ENCODE data around the gene DCLRE1B.

The DCLRE1B gene

DNA sequence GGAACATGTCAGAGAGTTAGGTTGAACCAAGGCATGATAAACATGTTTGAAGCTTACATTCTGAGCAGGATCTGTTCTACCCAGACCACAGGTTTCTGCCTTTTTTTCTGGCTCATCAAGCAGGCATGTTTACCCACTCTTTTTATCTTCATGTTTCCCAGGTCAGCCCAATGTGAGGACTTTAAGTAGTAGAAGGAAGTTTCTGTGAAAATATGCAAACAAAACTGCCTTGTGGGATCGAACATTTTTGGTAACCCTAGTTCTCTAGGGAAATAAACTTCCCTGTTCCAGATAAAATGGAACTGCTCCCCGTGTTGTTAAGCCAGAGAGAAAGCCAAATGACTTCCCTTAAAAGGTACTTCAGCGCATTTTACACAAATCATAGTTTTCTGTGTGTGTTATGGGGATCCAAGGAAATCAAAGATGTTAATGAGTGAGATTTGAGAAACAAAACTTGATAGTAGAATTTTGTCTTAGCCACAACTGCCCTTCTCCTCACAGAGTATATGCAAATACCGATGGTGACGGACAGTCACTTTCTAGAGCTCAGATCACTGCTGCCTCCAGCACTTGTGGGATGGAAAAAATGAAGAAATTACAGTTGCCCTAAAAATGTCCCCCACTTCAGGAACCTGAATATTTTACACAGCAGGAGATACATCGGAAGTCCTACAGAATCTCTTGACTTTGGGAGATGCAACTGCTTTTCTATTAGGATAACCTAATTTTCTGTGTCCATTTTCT is 23.2 kb downstream of the DCLRE1B start:
- no peak for DNase-seq (ENCODE audit: low read depth)

DNA sequence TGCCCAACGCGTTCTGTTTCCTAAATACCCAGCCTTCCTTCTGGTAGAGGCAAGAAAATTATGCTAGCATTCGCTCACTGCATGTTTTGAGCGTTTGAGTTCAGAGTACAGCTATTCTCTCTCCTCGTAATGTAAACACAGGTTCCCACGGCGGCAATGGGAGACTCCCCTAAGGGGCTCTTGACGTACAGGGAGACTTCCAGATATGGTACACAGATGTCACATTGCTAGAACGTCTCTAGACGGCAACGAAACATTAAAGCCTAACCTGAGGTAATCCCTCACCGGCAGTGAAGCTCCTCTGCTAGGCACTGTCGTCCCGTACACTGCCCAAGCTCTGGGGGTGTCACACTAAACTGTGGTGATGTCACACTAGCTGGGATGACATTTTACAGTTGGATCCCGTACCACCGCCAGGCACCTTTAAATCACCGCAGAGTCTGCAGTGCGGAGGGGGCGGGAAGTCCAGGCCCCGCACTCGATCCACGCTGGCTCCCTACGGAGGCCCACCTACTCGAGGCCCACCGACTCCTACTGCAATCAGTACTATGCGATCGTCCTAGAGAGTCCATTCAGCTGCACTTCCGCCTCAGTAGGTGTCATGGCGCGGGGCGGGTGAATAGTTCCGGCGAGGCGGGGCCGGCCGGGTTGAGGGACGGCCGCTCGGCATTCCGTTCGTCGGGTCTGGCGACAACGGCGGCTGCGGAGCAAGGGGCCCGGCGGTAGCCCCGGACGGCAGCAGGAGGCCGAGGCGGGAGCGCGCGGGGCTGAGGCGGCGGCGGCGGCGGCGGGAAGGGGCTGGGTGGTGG is 24.0 kb downstream of the DCLRE1B start, which contains the start of gene HIPK1:
HIPK1 (plus strand) TSS at position 384 of the 809 bp plus-strand sequence.
- peak; percentile 91 for DNase-seq (ENCODE audit: low read depth)

DNA sequence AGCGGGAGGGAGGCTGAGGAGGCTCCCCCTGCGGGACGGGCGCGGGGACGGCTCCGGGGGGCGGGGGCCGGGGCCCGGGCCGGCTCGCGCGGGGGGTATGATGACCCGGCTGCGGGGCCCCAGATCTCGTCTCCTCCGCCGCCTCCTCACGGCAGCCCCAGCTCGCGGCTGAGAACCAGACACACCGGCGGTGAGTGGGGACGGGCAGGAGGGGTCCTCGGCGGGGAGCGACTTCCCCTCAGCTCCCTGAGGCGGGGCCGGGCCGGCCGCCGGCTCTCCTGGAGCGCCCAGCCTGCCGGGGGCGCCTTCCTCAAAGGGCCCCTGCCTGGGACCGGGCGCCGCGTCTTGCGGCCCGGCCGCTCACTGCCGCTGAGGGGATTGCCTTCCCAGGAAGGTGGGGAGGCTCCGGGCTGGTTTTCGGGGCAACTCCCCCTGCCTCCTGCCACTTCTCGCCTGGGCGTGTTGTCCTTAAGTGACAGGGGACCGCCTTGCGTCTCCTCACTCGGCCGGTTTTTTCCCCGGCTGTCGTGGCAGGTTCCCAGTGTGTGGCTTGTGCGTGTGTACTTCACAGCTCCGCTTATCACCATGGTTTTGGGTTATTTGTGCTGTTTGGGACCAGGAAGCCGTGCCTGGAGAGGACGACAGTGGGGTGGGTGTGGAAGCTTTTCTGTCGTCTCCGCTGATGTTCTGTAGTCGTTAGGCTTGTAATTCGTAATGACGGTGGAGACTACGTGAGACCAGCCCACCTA is 24.8 kb downstream of the DCLRE1B start:
- DNase-seq (ENCODE audit: low read depth): peak; percentile 46

DNA sequence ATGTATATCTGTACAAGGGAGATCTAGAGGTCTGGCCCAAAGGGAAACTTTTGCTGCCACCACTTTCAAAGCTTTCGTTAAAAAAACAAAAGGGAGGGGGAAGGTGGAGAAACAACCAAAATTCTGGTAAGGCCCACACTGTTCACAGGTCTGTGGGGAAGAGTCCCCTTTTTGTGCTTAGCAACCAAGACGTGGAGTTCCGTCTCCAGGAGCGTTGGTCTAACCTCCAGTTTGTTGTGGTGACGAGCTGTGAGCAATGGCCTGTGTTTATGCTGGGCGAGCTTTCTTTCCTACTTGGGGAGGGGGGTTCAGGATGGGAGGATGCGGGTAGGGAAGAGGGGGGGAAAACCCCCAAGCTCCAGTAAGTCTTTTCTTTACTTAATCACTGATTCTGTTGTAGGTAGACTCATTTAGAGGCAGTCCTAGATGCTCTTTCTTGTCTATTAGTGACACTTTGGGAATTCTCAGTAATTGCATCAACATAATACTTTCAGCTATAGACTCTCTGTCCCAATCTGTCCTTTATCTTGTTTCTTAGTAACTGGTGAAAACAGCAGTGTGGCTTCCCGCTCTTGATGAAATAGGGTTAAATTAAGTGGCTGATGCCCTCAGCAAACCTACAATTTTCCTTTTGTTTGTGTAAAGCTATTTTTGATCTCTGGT is 25.5 kb downstream of the DCLRE1B start:
- peak; percentile 50 for DNase-seq (ENCODE audit: low read depth)

DNA sequence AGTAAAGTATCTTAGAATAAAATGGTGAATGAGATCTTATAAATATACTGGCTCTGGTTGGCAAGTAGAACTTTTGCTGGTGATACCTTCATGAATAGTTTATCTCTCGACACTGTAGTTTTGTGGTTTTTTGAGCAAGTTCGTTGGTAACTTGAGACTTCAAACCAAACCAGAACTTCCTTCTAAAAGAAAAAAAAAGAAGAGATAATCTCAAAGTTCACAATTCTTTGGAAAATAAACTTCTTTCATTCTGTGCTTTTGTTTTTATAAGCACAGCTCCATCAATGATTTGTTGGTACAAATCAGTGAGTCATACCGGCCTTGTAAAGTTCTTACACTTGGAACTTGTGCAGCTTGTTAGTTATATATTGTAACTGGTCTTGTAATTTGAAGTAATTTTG is 26.3 kb downstream of the DCLRE1B start:
- no peak for DNase-seq (ENCODE audit: low read depth)

DNA sequence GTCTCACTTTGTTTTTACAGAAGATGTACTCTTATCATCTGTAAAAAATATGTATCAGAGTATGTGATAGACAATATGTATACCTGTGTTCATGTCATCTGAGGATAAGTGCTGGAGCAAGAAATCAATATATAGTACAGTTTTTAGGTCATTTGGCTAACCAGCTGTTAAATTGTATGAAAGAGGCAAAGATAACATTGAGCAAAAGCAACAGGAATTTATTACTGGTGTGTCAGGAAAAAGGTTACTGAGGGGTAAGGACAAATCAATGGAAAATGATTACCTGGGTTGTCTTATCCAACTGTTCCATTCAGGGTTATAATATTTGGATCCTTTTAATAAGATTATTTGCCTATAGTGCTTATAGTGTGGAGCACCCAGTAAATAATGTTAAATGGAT is 28.9 kb downstream of the DCLRE1B start:
- no peak for DNase-seq (ENCODE audit: low read depth)

DNA sequence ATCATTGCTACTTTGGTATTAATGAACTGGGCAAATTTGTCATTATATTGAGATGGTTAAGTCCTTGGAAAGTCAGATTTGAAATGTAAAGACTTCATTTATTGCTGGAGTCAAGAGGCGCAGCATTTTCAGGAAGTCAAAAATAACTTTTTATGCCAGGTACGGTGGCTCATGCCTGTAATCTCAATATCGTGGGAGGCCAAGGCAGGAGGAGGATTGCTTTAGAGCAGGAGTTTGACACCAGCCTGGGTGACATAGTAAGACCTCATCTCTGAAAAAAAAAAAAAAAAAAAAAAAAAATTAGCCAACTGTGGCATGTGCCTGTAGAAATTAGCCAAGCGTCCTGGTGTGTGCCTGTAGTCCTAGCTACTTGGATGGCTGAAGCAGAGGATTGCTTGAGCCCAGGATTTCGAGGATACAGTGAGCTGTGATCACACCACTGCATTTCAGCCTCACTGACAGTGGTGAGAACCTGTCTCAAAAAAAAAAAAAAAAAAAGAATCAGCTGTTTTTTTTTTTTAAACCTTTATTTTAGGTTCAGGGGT is 29.5 kb downstream of the DCLRE1B start:
- no peak for DNase-seq (ENCODE audit: low read depth)

DNA sequence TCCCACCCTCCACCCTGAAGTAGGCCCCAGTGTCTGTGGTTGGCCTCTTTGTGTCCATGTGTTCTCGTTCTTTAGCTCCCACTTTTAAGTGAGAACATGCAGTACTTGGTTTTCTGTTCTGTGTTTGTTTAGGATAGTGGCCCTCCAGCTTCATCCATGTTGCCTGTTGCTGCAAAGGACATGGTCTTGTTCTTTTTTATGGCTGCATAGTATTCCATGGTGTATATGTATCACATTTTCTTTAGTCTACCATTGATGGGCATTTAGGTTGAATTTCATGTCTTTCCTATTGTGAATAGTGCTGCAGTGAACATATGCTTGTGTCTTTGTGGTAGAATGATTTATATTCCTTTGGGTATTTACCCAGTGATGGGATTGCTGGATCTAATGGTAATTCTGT is 30.1 kb downstream of the DCLRE1B start:
- no peak for DNase-seq (ENCODE audit: low read depth)

DNA sequence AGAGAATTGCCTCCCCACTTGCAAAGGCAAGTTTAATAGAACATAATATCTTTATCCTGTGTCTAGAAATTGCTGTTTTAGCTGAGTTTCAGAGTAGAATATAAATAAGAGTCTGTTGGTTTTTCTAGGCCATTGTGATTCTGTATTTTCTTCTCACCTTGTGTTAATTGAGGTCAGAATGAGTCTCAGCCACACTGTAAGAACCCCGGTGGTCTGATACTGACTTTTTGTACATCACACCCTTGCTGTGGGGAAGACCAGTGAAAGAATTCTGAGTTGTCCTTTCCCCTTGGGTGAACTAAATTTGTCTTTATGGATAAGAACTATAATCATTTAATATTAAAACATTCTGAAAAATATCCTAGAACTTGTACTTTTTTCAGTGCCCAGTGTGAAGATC is 30.8 kb downstream of the DCLRE1B start:
- DNase-seq (ENCODE audit: low read depth): no peak

DNA sequence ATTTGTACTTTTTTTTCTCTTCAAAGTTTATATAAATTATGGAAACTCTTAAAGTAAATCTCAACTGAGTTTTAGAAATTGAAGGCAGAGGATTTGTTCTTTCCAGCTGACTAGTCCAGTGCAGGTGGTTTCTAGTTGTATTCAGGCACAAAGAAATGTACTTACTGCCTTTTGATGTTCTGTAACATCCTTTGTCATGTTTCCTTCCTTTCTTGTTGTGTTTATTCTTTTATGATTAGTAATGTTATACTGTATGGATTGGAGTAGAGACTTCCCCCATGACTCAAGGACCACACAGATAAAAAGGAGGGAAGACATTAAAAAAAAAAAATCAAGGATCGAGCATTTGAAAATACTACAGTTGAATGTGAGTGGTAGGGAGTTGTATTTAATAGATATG is 32.0 kb downstream of the DCLRE1B start:
- DNase-seq (ENCODE audit: low read depth): no peak

DNA sequence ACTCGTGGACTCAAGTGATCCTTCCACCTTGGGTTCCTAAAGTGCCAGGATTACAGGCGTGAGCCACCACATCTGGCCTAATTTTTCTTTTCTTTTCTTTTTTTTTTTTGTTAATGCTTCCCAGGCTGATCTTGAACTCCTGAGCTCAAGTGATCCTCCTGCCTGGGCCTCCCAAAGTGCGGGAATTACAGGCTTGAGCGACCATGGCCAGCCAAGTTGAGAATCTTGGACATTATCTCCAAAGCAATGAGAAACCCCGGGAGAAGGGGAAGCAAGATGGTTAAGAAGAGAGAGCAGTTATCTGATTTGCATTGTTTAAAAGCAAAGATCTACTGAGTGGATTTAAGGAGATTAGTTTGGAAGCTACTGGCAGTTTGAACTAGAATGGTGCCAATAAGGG is 33.1 kb downstream of the DCLRE1B start:
- no peak for DNase-seq (ENCODE audit: low read depth)

DNA sequence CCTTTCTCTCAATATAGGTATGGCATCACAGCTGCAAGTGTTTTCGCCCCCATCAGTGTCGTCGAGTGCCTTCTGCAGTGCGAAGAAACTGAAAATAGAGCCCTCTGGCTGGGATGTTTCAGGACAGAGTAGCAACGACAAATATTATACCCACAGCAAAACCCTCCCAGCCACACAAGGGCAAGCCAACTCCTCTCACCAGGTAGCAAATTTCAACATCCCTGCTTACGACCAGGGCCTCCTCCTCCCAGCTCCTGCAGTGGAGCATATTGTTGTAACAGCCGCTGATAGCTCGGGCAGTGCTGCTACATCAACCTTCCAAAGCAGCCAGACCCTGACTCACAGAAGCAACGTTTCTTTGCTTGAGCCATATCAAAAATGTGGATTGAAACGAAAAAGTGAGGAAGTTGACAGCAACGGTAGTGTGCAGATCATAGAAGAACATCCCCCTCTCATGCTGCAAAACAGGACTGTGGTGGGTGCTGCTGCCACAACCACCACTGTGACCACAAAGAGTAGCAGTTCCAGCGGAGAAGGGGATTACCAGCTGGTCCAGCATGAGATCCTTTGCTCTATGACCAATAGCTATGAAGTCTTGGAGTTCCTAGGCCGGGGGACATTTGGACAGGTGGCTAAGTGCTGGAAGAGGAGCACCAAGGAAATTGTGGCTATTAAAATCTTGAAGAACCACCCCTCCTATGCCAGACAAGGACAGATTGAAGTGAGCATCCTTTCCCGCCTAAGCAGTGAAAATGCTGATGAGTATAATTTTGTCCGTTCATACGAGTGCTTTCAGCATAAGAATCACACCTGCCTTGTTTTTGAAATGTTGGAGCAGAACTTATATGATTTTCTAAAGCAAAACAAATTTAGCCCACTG is 35.5 kb downstream of the DCLRE1B start:
- DNase-seq (ENCODE audit: low read depth): no peak

DNA sequence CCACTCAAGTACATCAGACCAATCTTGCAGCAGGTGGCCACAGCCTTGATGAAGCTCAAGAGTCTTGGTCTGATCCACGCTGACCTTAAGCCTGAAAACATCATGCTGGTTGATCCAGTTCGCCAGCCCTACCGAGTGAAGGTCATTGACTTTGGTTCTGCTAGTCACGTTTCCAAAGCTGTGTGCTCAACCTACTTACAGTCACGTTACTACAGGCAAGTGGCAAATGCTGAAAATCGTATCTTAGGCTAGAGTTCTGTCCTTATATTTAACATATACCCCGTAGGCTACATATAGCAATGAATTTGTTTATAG is 36.1 kb downstream of the DCLRE1B start:
- no peak for DNase-seq (ENCODE audit: low read depth)

DNA sequence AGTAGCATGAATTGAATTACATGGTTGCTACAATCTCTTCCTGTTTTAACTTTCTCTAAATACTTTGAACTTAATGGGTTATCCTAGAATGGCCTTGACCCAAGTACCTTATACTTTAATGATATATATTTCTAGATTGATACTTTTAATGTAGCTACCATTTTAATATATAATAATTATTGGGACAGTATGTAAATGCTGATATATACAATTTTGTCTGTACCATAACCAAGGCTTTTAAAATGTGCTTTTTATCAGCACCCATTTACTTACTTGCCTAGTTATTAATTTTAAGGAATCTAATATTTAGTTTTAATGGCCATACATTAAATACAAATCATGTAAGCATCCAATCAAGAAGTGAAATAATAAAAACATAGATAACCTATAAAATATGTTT is 37.4 kb downstream of the DCLRE1B start:
- no peak for DNase-seq (ENCODE audit: low read depth)

DNA sequence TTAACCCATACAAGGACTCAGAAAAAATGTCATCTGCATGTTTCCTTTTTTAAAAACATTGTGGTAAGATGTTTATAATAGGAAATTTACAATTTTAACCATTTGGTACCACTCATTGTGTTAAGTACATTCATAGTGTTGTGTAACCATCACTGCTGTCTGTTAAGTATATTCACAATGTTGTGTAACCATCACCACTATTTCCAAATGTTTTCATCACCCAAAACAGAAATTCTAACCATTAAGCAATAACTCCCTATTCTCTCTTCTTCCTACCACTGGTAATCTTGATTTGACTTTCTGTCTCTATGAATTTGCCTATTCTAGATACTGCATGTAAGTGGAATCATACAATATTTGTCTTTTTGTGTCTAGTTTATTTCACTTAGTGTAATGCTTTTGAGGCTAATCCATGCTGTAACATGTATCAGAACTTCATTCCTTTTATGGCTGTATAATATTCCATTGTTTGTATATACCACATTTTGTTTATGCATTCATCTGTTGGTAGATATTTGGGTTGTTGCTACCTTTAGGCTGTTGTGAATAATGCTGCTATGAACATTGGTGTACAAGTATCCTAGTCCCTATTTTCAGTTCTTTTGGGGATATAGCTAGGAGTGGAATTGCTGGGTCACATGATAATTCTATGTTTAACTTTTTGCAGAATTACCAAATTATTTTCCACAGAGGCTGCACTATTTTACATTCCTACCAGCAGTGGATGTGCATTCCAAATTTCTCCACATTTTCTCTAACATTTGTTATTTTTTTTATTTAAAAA is 38.1 kb downstream of the DCLRE1B start:
- DNase-seq (ENCODE audit: low read depth): no peak

DNA sequence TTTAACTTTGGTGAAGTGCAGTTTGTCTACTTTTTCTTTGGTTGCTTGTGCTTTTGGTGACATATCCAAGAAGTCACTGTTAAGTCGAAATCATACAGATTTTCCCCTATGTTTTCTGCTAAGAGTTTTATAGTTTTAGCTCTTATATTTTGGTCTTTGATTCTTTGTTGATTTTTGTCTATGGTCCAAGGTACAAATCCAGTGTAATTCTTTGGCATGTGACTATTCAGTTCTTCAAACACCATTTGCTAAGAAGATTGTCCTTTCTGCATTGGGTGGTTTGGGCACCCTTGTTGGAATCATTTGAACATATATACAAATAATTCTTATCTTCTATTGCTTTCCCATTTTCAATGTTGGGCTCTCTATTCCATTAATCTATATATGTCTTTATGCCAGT is 40.2 kb downstream of the DCLRE1B start:
- no peak for DNase-seq (ENCODE audit: low read depth)

DNA sequence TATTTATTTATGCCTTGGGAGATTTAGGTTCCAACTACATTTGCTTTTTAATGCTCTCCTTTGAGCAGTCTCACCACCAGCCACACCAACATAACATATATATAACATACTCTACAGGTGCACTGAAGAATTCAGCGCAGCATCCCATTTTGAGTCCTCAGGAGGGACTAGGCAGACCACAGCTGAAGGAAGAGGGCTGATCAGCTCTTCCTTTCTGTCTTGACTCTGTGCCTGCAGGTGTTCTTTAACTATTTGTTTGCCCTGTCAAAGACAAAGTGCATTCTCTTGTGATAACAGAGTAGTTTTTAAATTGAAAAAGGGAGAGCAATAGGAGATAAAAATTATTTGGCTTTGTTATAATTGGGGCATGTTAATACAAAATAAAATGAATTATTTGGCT is 41.0 kb downstream of the DCLRE1B start:
- no peak for DNase-seq (ENCODE audit: low read depth)

DNA sequence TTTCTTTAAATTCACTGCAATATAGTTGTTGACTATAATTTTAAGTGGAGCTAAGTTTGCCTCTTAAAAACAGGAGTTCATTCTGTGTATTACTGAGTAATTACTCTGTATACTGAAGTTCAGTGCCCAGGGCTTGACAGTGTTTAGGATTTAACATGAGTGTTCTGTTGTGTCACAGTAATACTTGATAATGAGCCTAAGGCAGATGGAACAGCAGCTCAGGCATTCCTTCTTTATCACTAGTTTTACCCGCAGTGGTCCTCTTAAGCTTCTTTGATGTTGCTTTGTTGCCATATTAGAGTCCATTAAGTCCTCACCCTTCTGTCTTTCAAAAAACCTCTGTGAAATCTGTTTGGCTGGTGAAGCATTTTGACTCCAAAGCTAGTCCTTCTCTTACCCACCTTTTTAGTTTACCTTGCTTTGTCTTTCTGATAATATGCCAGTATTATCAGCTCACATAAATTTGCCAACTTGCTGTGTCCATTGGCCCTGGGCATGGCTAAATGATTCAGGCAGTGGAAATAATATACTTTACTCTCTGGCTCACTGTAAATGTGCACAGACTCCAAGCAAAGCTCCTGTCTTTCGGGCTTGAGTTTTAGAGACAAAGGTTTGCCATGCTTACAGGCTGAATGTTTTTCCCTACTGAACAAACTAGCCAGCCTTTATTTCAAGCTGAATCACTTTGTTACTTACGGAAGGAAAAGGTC is 41.7 kb downstream of the DCLRE1B start:
- no peak for DNase-seq (ENCODE audit: low read depth)

DNA sequence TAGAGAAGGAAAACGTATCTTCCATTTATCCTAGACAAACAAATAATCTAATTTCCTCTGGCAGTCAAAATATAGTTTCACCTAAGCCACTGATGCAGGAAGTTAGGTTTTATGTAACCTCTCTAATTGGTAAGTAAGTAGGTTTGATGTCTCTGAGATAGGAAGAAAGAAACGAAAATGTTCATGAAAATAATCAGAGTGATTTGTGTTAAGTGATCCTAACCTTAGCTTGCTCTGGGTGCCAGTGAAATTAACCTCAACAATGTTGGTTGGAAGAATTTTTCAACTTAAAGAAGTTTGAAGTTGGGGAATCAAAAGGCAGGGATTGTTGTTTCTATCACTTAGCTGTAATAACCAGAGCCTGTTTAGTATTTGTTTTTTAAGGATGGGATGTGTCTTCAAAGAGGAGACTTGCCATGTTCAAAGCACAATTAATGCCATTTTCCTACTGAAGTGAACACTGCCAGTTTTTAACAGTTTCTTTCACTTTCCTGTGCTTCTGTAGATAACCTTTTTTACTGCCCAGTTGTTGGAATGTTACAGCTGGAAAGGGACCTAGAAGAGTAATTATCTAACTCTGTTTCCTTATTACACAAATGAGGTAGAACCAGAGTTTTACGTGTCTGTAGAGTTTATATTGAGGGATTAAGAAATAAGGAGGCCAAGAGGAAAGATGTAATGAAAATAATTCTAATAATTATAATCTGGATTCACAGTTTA is 42.4 kb downstream of the DCLRE1B start:
- DNase-seq (ENCODE audit: low read depth): no peak

Measured in activated T-cell treated with anti-CD3 and anti-CD28 coated beads for 1 hour (primary cell).